Mucosa of descending colon (tissue), 3 donors: ENCODE data around the gene DKK3. TPM values are rescaled to one million over a fixed set of nuclear protein-coding genes. Genes with fewer than 3 reads are reported as not detected.

Source experiments
- ATAC-seq: fragments of 200-7000 bp; cut with Tn5 transposase; one replicate; pipeline ENCODE4 v1.9.1; 2020; ENCODE audit warnings: mild to moderate bottlenecking, moderate library complexity
- DNase-seq, 3 donors: peaks; one replicate each; pipeline ENCODE4 v3.0.0-alpha.2; 2020
- H3K36me3 ChIP-seq: fragments of 200-600 bp; one replicate; pipeline ENCODE4 v1.8.0; 2021; ENCODE audit warnings: low read depth, mild to moderate bottlenecking
- H3K4me1 ChIP-seq: fragments of 200-600 bp; one replicate; pipeline ENCODE4 v1.8.0; 2021; ENCODE audit warnings: low read depth, mild to moderate bottlenecking
- H3K4me3 ChIP-seq: fragments of 200-600 bp; one replicate; pipeline ENCODE4 v1.8.0; 2021; ENCODE audit warnings: mild to moderate bottlenecking
- H3K9me3 ChIP-seq: fragments of 200-600 bp; one replicate; pipeline ENCODE4 v1.8.0; 2021; ENCODE audit warnings: mild to moderate bottlenecking
- intact Hi-C, 2 donors: fragments of 100-400 bp; cut with DNase I in 1 of 2; cut with micrococcal nuclease in 1 of 2; formaldehyde crosslinking; loops; one replicate each; pipeline versions ENCODE4 v1.11.0 to v1.11.1; 2022; cut with DNase I, micrococcal nuclease
- total RNA-seq, 3 donors: library from RNA; stranded (reverse); fragmentation: NEBNext Ultra II Directional in 2 of 3; extraction: Animal tissue kit (Norgen Biotek cat#: 25700) in 2 of 3; gene quantifications; one replicate each; pipeline versions ENCODE4 v1.2.1 to v1.2.4, GENCODE V29; 2021 to 2023
- TF ChIP-seq, protein P1 (sequence below): fragments of 200-600 bp; IDR thresholded peaks from one replicate; pipeline ENCODE4 v1.8.0; 2022; ENCODE audit warnings: antibody characterized with exemption, mild to moderate bottlenecking
- donor health status: DM: no; HTN: no; CAD: no; lungs with moderate emphysema.
- donor health status: DM: no; HTN: no; CAD: no.
- donor health status: DM: no; HTN: yes; CAD: no.

Gene DKK3
- total RNA-seq, 3 donors from 2014 or later = 9.1 to 52.9 (median 18.9) TPM

DNA sequence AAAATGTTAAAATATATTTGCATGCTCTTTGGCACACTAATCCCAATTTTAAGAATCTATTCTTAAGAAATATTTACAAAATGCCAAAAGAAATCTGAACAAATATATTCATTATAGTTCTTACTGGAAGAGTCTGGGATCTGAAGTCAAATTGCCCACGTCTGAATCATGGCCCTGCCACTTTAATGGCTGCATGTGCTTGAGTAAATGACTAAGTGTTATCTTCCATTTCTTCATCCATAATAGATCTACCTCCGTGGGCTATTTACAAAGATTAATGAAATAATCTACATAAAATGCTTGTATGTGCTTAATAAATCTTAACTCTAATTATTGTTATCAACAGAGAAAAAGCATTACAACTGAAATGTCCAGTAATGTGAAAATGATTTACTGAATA lies 24.5 kb upstream of the DKK3 start:
- H3K4me3 ChIP-seq = no peak overlapping the region
- H3K36me3 ChIP-seq = no peaks in the 10 kb centered on the region
- no peaks in the 10 kb centered on the region for H3K4me1 ChIP-seq
- ATAC-seq (no peak), DNase-seq (no peak)
- intact Hi-C loops = no loop called here
- no peaks in the 10 kb centered on the region for H3K9me3 ChIP-seq
- TF ChIP-seq, protein P1, sequence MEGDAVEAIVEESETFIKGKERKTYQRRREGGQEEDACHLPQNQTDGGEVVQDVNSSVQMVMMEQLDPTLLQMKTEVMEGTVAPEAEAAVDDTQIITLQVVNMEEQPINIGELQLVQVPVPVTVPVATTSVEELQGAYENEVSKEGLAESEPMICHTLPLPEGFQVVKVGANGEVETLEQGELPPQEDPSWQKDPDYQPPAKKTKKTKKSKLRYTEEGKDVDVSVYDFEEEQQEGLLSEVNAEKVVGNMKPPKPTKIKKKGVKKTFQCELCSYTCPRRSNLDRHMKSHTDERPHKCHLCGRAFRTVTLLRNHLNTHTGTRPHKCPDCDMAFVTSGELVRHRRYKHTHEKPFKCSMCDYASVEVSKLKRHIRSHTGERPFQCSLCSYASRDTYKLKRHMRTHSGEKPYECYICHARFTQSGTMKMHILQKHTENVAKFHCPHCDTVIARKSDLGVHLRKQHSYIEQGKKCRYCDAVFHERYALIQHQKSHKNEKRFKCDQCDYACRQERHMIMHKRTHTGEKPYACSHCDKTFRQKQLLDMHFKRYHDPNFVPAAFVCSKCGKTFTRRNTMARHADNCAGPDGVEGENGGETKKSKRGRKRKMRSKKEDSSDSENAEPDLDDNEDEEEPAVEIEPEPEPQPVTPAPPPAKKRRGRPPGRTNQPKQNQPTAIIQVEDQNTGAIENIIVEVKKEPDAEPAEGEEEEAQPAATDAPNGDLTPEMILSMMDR = no peak

DNA sequence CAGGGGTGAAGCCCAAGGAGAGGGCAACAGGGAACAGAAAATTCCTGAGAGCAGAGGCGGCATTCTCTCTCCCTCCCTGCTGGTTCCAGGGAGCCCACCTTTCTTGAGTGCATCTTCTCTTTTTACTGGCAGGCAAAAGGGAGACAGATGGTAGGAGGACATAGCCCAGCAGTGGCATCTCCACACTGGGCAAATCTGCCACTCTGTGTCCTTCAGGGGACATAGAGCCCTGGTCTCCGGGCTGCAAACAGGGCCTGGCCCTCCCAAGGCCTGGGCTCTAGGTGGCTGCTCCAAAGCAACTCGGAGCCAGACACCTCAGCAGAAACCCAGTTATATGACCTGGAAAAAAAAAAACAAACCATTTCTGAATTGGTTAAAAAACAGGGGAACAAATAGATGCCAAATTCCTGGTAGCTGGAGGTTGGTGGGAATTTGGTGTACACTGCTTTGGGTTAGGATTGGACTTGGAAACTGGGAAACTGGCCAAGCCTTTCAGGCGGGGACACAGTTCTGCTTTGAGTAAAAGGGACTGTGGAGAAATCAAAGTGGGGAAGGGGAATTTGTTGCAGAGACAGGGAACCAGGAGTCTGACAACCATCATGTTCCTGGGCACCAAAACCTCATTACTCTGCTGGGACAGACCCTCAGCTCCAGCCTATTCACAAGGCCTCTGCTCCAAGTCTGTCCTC lies 23.6 kb upstream of the DKK3 start:
- Histone ChIP-seq H3K9me3 (no peaks in the 10 kb centered on the region), H3K4me1 (no peaks in the 10 kb centered on the region), H3K4me3 (no peak overlapping the region), H3K36me3 (no peaks in the 10 kb centered on the region)
- TF ChIP-seq, protein P1 = no peak
- intact Hi-C loops = no loop called here
- DNase-seq (no peak), ATAC-seq (no peak)

DNA sequence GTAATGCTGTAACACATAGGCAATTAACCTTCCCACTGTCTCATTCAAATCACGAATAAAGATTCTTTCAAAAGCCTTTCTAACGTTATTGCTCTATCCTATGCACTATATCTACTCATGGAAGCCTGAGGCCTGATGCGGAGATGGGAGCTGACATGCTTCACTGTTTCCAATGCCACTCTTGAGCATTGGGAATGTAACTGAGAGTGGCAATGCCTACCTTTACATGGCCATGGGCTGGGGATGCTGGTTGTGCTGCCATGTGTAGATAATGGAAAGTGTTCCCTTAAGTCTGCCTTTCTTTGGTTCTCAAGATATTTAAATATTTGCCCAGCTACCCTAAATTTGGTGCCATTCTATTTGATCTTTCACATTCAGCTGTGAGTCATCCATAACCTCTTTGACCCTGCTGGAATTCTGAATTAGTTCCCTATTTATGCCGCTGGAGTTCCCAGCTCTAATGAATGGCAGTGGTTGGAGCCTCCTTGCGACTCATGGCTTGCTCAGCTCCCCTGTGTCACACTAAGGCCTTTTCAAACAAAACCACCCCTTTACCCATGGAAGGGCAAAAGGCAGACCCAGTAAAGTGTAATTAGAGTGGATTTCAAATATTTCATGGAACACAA lies 21.4 kb upstream of the DKK3 start:
- Histone ChIP-seq H3K4me3 (no peak overlapping the region), H3K4me1 (no peaks in the 10 kb centered on the region), H3K36me3 (no peaks in the 10 kb centered on the region), H3K9me3 (no peaks in the 10 kb centered on the region)
- DNase-seq = no peak
- TF ChIP-seq, protein P1 = no peak
- intact Hi-C loops = no loop called here
- ATAC-seq = no peak

DNA sequence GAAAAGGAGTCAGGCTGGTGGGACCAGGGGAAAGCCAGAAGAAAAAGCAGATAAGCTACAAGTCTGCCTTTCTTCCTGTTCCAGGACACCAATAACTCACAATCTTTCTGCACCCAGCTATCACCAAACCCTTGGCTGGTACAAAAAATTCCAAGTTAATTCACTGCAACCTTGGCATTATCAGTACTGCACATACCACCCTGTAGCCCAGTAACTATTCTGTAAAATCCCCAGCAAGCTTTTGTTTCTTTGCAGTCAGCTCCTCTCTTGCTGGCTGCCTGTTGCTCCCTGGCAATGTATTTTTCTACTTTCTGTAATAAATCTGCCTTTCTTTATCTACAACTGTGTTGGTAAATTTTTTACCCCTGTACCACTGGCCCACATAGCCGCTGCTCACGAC lies 20.7 kb upstream of the DKK3 start:
- Histone ChIP-seq H3K9me3 (peaks cover 5% of the 10 kb centered on the region), H3K36me3 (no peaks in the 10 kb centered on the region), H3K4me1 (no peaks in the 10 kb centered on the region), H3K4me3 (no peak overlapping the region)
- no peak for ATAC-seq
- intact Hi-C loops = no loop called here
- TF ChIP-seq, protein P1 = no peak
- DNase-seq = no peak

DNA sequence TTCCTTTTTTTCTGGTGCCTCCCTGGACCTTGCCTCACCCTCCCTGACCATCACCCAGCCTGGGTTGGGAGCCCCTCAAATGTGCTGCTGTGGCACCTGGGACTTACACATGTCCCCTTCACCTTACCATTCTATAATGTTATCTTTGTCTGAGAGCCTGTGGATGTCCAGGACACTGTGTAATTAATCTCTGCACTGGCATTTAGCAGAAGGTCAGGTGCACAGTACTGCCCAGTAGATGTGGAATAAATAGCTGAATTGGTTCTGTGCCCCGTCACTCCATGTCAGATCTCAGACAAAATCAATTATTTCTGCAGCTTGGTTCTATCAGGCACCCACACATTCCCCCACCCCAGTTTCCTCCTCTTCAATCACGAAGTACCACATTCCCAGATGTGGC lies 19.9 kb upstream of the DKK3 start:
- Histone ChIP-seq H3K4me3 (no peak overlapping the region), H3K9me3 (peaks cover 5% of the 10 kb centered on the region), H3K36me3 (no peaks in the 10 kb centered on the region), H3K4me1 (no peaks in the 10 kb centered on the region)
- intact Hi-C loops = no loop called here
- ATAC-seq = no peak
- no peak for DNase-seq
- TF ChIP-seq, protein P1 = no peak
